GM18858 (cell line): ENCODE measurements around the gene C10orf53.

Source experiments
- ATAC-seq: cut with Tn5 transposase; IDR thresholded peaks from one replicate; pipeline ENCODE4 v1.9.1; 2021; ENCODE audit not compliant: unreplicated experiment

C10orf53 gene

DNA sequence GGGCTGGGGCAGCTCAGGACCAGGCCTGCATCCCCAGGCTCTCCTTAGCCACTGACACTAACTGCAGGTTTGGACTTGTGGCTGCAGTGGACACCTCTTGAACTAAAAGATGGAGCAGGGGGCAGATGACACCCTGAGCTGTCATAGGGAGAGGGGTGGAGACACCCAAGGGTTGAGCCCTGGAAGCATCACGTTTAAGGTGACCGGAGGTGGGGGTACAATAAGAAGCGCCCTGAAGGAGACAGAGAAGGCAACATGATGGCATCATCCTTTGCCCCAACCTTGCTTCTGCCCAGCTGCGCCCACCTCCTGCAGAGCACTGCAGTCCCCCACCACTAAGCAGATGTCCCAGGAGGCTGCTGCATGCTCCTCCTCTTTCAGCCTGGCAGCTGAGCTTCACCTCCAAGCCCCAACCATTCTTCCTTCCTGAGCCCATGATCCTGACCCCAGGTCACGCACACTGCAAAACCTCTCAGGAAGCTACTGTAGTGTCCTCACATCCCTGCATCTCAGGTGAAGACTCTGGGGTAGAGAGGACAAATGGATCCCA lies 57.2 kb downstream of the C10orf53 start:
- ATAC-seq = no peak

DNA sequence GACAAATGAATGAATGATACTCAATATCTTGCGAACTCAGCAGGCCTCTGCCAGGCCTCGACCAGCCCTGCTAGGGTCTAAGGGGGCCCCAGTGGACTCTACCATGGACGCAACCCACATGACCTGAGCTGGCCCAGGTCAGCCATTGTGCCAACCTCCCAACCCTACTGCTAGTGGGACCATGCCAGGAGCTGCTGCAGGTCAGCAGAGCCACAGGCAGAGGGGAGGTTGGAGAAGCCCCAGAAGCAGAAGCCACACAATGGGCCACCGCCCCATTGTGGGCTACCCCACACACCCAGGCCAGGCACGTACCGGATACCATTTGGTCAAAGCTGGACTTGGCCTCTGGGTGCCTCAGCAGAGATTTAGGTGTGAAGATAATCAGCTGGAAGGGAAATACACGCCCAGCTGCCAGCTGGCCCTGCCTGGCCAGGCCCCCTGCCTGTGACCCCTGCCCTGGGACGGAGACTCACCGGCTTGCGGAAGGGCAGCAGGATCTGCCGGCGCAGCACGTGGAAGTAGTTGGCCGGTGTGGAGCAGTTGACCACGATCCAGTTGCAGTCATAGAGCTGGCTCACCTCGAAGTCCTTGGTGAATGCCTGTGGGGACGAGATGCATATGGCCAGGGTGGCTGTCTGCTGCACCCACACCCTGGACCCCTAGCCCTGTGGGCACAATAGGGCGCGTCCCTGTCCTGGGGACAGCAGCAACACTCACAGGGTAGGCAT lies 58.2 kb downstream of the C10orf53 start:
- ATAC-seq = no peak

DNA sequence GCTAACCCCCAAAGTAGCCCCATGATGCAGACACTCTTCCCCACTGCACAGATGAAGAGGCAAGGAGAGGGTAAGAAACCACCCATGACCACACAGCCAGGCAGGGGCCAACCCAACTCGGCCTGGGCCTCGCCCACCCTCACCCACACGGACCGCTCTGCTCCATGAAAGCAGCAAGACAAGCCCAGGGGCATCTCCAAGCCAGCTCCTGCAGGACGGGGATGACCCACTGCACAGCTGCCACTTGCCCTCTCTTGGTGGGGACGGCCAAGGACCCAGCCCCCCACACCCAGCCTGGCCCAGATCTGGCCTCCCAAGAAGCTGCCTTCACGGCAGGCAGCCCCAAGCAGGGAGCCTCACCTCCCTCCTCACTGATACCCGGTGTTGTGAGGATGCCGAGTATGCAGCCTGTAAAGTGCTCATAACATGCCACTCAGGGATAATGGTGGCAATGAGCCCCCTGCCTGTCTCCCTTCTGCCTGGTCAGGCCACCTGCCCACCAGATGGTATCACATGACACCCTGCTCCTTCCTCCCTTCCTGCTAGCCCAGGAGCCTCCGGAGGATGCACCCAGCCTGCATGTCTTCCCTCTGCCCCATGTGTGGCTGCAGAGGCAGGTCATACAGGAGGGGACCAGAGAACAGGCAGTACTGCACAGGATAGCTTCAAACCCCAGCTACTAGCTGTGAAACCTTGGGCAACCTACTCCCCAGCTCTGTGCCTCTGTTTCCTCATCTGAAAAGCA lies 59.3 kb downstream of the C10orf53 start:
- ATAC-seq = no peak

DNA sequence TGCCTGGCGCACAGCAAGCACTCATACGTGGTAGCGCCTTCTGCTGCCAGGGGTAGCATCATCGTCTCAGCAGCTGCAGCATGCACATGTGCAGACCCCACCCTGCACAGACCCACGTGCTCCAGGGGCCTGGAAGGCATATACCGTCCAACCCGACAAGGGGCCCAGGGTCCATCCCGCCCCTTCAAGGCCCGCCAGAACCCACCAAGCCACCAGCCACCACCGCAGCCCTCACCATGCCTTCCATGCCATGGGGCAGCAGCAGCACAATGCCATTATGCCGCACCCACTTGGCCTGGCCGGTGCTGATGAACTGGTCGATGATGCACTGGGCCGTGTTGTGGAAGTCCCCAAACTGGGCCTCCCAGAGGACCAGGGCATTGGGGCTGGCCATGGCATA lies 60.0 kb downstream of the C10orf53 start:
- no peak for ATAC-seq

DNA sequence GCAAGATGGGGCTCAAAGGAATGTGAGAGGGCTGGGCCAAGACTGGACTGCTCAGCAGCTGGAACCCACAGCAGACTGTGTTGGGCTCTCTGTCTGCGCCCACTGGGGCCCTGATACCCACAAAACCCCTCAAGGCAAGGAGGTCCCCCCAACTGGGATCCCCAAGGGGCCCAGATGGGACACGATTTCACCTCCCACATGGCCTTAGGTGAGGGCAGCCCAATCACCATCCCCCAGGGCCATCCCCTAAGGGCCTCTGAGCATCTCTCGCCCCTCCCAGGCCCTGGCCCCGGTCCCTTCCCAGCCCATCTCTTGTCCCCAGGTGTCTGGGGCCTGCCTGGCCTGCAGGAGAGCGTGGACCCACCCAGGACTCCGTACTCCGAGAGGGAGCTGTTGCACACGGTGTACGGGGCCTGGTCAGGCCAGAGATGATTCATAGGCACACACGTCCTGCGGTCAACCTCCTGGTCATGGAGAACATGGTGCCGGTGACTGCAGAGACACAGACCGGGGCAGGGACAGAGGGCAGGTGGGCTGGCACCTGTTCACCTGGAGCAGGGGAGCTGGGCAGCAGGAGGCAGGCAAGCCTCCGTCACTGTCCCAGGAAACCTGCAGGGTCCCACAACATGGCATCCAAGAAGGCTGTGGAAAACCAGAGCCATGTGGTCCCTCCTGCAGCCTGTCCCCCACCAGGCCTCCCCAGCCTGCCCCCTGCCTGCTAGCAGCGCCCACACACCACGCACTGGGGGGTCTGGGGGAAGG lies 61.1 kb downstream of the C10orf53 start:
- ATAC-seq = no peak

DNA sequence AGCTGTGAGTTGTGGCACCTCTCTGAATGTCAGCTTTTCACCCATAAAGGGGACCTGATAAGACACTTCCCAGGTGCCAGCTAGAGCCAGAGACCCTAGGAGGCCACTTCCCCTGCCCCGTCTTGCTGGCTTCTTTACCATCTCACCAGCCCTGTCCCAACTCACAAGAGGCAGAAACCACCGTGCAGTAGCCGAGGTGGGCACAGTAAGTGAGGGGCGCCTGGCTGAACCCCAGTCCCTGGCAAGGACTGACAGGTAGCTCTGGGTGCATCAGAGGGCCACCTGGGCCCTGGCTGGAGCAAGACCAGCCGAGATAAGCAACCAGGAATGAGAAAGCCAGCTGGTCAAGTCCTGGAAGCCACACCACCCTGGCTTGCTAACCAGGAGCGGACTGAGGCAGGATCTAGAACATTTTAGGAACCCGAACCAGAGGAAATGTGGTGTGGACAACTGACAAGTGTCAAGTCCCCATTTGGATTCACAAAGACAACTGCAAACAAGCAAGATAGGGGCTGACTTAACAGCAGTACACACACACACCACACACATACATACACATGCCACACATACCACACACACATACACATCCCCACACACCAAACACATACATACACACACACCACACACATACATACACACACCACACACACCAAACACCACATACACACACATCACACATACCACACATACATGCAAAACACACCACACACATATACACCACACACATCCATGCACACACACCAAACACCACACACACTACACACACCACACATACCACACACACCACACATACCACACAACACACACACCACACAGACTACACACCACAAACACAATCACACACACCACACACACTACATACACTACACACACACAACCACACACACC lies 61.9 kb downstream of the C10orf53 start:
- ATAC-seq = no peak

DNA sequence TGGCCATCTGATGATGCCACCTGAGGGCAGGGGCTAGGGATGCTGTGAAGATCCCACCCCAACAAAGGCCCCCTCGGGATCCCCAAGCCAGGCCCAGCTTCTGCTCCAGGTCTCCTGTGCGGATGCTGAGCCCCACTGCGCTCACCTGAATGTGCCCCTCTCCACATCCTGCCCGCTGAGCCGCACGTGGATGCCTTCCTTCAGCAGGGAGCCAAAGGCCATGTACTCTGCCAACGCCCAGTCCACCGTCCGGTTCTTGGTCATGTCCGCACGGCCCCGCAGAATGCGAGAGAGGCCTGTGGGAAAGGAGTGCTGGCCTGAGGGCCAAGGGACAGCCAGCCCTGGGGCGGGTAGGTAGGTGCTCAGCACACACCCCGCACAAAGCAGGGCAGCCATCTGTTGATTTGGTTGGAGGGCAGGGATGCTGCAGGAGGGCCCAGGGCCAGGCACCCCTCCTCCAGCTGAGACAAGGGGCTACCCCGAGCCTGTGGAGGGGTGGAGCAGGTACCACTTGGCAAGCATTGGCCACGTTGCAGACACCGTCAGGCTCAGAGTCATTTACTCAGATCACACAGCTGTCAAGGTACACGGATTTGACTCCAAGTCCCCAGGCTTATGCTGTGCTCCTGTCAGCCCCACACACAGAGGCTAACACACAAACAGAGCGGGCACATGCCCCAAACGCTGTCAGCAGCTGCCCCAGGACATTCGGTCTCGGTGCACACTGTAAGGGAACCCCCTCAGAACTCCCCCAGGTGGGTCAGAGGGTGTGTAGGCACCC lies 63.4 kb downstream of the C10orf53 start:
- ATAC-seq = no peak

DNA sequence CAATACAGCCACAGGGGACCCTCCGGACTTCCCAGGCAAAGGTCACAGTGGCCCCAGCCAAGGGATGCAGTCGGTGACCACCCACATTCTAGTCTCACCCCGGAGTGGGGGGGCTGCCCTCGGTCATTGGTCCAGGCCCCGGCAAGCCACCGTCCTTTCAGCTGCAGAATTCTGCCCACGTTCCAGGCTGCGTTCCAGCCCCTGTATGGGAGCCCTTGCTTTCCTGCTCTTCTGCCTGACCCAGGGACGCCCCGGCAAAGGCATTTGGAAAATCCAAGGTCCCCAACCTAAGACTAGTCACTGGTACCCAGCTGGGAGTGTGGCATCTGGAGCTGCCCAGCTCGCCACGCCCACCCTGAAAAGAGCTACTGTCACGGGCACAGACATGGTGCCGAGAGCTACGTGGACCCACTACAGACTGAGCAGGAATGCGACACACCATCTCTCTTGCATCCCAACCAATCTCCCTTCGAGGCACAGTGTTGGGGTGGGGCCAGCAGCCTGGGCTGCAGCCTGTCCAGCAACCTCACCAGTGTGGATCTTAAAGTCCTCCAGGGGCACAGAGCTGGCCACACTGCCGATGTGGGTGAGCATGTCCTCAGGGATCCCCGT lies 64.1 kb downstream of the C10orf53 start:
- no peak for ATAC-seq

DNA sequence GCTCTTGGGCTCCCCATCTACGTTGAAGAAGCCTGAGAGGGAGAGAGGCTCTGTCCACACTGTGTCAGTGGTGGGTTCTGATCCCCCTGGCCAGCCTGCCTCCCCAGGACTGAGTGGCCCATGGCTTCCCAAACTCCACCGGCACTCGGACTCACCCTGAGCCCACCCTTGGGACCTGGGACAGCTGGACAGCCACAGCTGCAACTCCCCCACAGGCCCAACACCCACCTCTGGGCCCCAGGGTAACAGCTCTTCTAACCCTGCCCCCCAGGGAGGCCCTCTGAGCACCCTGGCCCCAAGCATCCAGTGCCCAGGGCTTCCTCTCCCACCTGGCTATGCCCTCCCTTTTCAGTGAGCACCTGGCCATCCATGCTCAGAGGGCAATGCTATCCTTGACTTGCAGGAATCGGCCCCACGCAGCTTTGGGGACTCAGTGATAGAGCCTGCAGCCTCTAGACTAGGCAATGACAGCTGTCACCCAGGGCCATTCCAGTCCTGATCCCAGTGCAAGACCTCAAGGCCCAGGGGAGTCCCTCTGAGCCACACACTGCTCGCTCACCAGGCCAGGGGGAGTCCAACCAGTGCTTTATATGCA lies 64.7 kb downstream of the C10orf53 start:
- no peak for ATAC-seq

DNA sequence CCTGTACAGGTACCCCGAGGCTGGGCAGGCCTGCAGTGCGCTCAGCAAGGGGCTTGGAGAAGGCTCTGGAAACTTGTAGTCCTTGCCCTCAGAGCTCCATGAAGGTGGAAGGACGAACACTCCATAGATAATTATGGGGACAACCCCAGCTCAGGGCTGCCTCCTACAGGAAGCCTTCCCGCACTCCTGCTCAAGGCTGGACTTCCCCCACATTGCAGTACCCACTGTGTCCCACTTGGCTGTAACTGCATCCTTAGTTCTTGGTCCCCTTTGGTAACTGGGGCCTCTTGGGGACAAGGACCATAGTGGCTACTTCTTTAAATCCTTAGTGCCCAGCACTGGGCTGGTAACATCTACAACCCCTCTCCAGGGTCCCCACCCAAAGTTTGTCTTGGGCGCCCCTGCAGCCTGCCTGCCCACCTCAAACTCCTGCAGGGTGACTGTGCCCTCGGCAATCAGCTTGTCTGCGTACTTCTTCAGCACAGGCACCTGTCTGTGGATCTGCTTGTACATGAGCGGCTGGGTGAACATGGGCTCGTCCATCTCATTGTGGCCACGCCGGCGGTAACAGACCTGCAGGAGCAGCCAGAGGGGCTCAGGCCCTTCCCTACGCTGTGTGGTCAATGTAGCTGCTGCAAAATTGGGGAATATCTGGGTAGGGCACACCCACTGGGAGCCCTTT lies 65.6 kb downstream of the C10orf53 start:
- ATAC-seq = no peak

DNA sequence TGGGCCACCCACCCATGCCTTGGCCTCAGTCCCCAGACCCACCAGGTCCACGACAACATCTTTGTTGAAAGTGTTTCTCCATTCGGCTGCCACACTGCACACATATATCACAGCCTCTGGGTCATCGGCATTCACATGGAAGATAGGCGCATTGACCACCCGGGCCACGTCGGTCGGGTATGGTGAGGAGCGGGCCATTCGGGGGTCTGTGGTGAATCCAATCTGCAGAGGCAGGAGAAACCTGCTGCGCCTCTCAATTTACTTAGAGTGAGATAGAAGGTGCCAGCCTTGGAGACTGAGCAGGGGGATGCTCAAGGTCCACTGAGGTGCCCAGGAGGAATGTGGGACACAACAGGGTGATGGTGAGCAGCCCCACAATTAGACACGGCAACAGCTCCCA lies 66.3 kb downstream of the C10orf53 start:
- ATAC-seq = no peak

DNA sequence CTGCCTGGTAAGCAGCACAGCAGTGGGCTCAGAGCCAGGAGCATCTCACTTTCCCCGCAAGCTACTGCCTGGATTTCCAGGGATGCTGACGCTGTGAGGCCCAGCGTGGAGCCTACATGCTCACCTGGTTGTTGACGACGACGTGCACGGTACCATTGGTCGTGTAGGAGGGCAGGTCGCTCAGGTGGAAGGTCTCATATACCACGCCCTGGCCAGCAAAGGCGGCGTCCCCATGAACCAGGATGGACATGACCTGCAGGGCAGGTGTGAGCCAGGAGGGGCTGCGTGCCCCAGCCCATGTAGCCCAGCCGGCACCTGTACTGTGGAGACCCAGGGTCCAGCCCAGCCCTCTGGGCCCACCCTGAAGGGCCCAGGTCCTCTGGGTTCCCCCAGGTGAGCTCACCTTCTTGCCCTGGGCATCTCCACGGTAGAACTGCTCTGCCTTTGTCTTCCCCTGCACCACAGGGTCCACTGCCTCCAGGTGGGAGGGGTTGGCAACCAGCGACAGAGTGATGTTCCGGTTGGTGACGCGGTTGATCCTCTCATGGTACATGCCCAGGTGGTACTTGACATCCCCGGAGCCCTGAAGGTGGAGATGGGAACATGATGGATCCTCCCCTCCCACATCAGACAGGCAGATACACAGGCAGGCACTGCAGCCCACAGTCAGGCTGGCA lies 67.3 kb downstream of the C10orf53 start:
- no peak for ATAC-seq
